ENCODE results near the gene DRG2.

DRG2 gene

DNA sequence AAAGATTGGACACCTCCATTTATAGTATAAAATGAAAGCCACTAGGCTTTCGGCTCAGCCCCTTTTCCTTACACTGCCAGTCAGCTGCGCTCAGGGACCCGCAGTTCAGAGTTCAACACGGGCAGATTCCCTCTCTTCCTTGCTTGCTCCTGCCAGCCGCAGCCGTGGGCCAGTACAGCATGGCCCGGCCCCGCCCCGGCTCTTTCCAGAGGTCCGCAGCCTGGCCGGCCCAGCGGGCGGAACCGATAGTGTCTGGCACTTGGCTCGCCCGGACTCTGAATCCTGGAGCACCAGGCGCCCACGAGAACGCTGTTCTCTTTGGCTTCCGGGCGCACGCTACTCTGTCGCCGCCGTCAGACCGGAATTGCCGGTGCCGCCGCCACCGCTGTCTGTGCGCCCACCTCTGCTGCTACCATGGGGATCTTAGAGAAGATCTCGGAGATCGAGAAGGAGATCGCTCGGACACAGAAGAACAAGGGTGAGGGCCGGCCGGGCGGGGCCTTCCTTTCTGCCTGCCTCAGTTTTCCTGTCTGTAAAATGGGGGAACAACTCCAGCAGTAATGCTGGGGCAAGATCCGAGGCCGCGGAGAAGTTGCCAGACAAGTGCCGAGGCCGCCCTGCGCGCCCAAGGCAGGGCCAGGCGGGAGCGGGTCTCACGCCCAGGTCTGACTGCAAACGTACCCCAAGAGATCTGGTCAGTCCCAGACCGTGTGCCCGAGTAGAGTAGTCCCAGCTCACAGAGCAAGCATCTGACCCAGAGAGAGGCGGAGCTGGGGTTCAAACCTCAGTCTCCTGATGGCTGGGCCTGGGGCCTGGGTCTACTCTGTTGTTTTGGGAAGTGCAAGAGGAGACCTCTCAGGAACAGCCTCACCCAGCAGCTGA, at the start of gene DRG2:
Gene DRG2, plus strand, starts transcription at position 339 of the 882 bp plus-strand sequence. Its CDS starts 76 bp downstream, at position 415.
- peak; percentile 41 for DNase-seq

- no peak for DNase-seq
Measured at GRCh38 chr17:18038149-18038850, 49.4 kb upstream of the DRG2 start.

GRCh38 chr17:18038861-18039534, 48.8 kb upstream of the DRG2 start, which contains the start of the genes ATPAF2 and GID4:
Gene ATPAF2, minus strand, starts transcription at chr17:18039168. Its CDS starts 155 bp downstream, at chr17:18039013.
Gene GID4, plus strand, starts transcription at chr17:18039408. Its CDS starts 57 bp downstream, at chr17:18039465.
- peak; percentile 97 for DNase-seq

- no peak for DNase-seq
Measured at GRCh38 chr17:18039535-18040260, 48.0 kb upstream of the DRG2 start.

DNA sequence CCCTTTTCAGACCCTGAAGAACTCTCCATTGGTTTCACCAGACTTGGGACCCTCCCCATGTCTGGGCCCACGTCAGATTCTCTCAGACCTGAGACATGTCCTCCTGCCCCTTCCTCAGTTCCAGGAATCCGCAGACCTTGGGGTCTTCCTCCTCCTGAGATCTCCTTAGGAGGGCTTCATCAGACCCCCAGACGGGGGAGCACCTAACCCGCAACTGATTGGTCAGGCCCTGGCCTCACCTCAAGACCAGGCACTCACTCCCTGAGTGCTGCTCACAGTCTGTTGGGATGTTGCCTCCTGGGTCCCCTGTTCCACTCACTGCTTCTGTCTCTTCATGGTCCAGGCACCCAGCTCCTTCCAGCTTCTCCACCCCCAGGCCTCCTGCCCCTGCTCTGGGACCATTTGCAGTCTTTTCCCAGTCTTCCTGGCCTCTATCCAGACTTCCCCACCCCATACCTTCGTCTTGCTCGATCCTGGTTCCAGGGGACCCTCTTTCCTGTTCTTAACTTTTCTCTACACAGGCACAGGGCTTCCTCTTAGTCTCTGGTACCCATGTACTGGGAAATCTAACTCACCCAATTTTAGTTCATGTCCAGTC, 47.4 kb upstream of the DRG2 start:
- DNase-seq = no peak

DNA sequence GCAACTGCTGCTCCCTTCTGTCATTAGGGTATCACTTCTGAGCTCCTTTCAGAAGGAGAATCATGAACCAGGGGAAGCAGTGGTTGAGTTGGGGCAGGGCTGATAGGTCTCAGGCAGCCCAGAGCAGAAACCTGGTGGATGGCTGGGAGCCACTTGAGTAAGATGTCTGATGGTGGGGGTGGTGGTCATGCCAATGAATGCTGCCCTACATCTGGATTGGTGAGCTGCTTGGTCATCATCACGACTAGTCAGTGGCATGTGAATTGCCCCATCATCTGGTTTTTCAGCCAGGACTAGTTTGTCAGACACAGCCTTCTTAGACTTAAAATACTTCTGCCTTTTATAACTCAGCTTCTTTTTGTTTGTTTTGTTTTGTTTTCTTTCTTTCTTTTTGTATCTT, 46.0 kb upstream of the DRG2 start:
- DNase-seq = no peak

DNA sequence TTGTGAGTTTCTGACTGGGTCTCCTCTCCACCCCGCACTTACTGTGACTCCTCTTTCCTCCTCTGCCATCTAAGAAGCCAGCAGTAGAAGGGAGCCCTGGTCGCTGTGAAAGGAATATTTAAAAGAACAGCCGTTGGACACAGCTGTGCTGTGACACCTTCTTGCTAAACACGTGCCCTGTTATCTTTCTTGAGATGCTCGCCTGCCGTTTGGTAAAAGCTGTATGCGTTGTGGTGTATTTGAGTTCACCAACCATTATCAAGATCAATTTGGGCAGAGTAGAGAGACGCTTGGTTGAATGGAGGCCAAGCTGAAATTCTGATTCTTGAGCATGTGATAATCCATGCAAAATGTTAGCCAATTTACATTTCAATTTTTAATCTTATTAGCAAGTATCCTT, 44.8 kb upstream of the DRG2 start:
- no peak for DNase-seq

DNA sequence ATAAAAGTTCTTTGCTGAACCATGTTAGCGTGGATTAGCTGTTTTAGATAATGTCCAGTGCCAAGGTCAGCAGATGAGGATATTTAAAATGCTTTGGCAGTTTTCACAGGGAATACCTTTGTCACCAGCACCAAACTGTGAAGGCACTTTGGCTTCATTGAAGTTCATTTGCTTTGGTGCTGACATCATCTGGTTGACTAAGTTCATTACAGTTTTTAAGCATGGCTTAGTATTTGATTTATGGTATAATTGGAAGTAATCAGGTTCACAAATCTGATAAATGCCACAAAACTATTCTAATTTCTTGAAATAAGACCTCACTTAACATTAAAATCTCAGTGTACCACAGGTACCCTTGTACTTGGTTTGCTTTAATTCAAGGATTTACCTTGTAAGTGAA, 44.3 kb upstream of the DRG2 start:
- DNase-seq = no peak

DNA sequence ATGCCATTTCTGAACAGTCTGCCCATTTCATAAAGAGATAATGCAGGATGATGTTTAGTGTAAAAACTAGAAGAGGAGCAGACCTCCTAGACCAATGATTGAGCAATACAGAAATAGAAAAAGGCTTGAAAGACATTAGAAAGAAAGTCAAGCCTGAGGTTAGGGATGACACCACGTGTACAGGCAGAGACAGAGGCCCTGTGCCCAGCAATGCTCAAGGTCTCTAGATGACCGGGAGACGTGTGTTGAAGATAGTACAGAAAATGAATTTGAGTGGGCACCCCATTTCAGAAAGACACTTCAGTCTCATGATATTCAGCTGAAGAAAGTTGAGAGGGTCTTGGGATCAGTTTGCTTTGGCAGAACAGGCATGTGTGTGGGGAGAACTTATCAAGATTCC, 43.1 kb upstream of the DRG2 start:
- no peak for DNase-seq

DNA sequence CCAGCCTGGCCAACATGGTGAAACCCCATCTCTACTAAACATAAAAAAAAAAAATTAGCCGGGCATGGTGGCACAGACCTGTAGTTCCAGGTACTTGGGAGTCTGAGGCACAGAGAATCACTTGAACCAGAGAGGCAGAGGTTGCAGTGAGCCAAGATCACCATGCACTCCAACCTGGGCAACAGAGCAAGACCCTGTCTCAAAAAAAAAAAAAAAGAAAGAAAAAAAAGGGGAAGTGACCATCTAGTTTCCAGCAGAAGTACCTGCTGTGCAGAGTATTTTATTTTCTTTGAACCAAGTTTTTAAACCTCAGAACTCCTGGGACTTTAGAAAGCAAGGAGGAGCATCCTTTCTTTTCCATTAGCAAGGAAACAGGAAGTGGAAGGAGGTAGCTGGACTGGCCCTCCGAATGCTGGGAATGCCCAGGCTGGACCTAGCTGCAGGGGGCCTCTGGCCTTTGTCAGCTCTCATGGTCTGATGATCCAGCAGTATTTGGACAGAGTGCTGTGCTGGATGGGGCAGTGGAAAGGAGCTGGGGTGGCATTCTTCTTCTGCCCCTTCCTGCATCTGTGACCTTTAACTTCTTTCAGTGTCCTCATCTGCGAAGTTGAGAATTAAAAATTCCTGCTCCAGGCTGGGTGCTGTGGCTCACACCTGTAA, 41.9 kb upstream of the DRG2 start:
- no peak for DNase-seq

- no peak for DNase-seq
Measured at GRCh38 chr17:18055597-18055996, 32.2 kb upstream of the DRG2 start.

- DNase-seq = no peak
Measured at GRCh38 chr17:18056214-18056613, 31.5 kb upstream of the DRG2 start.

GRCh38 chr17:18059283-18059682, 28.5 kb upstream of the DRG2 start:
- DNase-seq = no peak

GRCh38 chr17:18064053-18064452, 23.7 kb upstream of the DRG2 start:
- no peak for DNase-seq

DNA sequence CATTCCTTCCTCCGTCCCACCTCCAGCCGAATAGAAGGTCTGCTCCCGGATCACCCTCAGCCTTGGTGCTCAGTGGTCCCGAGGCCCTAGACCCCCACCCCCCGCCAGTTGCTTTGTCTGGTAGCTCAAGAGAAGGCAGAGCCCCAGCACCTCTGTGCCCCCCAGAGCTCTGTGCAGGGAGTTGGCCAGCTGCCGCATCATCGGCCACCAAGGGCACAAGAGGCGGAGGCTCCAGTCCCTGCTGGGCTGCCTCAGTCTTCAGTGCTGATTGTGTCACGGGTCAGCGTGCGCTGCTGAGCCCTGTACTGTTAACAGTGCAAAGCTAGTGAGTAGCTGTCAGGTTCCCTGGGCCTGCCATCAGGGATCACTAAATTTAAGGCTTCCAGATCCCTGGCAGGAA, 22.2 kb upstream of the DRG2 start:
- DNase-seq = no peak

- DNase-seq = no peak
Measured at GRCh38 chr17:18066866-18067265, 20.9 kb upstream of the DRG2 start.

DNA sequence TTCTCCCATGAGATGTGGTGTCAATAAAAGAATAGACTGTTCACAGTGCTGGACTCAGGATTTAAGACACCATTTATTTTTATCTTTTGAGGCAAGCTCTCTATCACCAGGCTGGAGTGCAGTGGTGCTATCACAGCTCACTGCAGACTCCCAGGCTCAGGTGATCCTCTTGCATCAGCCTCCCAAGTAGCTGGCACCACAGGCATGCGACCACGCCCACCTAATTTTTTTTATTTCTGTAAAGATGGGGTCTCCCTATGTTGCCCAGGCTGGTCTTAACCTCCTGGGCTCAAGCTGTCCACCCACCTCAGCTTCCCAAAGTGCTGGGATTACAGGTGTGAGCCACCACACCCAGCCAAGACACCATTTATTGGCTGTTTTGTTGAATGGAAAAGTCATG, 18.6 kb upstream of the DRG2 start:
- no peak for DNase-seq

DNA sequence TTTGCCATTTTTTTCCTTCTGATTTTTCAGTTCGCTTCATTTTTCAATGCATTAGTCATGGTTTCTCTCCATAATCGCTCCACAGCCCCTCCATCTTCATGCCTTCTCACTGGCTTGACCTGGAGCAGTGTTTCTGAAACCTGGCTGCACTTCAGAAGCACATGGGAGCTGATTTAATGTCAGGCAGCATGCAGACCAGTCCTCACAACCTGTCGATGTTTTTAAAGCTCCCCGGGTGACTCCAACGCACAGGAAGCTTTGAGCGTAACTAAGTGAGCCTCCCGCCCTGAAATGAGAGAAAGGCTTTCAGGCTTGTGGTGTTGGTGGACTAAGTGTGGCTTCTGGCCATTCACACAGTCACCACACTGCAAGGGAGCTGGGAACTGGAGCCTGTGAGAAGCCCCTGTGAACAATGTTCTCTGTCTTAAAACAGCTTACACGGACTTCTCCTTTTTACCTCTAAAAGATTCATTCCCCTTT, 16.8 kb upstream of the DRG2 start:
- no peak for DNase-seq

GRCh38 chr17:18071751-18072150, 16.0 kb upstream of the DRG2 start:
- DNase-seq = no peak

GRCh38 chr17:18074566-18075272, 13.0 kb upstream of the DRG2 start:
- DNase-seq = no peak

DNA sequence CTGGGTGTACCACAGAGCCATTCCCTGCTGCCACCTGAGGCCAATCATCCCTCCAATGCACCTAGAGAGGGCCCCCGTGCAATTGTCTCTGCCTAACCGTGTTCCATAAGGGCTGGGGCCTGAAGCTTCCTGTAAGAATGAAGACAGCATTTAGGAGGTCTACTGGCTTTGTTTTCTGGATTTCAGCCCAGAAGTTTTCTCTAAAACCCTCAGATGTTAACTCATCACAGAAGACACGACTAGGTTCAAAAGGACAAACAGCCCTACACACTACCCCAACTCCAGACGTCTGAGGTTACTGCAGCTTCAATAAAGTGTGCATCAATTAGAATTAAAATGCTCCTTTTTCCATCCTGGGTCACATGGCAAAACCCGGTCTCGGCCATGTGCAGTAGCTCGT, 10.8 kb upstream of the DRG2 start:
- DNase-seq = no peak

Measured in NCI-H1436 treated with DMSO at 0.1 percent for 48 hours (cell line).